Measurements from ENCODE around the gene DARS1.

DARS1 gene

DNA sequence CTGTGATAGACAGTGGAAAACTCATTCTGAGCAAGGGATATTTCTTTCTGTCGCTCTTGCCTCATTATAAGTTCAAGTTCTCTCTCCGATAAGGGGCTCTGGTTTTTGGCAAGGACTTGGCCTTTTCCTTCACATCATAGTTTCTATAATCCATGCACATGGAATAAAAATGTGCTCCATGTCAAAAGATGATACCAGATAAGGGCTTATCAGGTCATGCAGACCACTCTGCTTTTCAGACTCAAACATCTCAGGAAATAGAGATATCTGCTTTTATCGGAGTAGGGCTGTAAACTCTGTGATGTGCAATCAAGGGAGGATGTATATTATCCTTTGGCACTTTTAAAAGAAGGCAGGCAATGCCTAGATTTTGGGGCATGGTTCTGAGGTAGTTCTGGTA is 45.0 kb upstream of the DARS1 start:
- Mint-ChIP-seq H3K27me3 (ENCODE audit: low read depth) (peaks cover 4% of the 10 kb centered on the region), H3K36me3 (ENCODE audit: low read depth) (no peaks in the 10 kb centered on the region), H3K4me1 (peaks cover 62% of the 10 kb centered on the region), H3K27ac (peak overlapping the region; percentile 28 to 78 (median 50)), H3K4me3 (no peak overlapping the region), H3K9me3 (no peaks in the 10 kb centered on the region)
- TF ChIP-seq, protein P1, sequence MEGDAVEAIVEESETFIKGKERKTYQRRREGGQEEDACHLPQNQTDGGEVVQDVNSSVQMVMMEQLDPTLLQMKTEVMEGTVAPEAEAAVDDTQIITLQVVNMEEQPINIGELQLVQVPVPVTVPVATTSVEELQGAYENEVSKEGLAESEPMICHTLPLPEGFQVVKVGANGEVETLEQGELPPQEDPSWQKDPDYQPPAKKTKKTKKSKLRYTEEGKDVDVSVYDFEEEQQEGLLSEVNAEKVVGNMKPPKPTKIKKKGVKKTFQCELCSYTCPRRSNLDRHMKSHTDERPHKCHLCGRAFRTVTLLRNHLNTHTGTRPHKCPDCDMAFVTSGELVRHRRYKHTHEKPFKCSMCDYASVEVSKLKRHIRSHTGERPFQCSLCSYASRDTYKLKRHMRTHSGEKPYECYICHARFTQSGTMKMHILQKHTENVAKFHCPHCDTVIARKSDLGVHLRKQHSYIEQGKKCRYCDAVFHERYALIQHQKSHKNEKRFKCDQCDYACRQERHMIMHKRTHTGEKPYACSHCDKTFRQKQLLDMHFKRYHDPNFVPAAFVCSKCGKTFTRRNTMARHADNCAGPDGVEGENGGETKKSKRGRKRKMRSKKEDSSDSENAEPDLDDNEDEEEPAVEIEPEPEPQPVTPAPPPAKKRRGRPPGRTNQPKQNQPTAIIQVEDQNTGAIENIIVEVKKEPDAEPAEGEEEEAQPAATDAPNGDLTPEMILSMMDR (IDR thresholded peaks at IDR 0.05; ENCODE audit: unreplicated experiment in 3 of 3) = no peak

DNA sequence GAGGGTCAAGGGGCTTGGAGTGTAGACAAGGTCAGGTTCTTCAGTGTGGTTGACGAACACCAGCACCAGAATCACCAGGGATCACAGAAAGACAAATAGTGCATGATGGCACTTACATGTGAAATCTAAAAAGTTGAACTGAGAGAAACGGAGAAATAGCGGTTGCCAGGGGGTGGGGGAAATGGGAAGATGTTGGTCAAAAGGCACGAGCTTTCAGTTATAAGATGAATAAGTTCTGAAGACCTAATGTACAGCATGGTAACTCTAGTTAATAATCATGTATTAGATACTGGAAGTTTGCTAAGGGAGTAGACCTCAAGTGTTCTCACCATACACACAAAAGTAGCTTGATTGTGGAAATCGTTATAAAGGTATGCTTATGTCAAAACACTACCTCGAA is 43.7 kb upstream of the DARS1 start:
- no peak overlapping the region for H3K27ac Mint-ChIP-seq
- peaks cover 71% of the 10 kb centered on the region for H3K4me1 Mint-ChIP-seq
- TF ChIP-seq, protein P1 (IDR thresholded peaks at IDR 0.05; ENCODE audit: unreplicated experiment in 3 of 3) = no peak
- H3K4me3 Mint-ChIP-seq = no peak overlapping the region
- H3K36me3 Mint-ChIP-seq (ENCODE audit: low read depth) = no peaks in the 10 kb centered on the region
- H3K9me3 Mint-ChIP-seq = no peaks in the 10 kb centered on the region
- peaks cover 4% of the 10 kb centered on the region for H3K27me3 Mint-ChIP-seq (ENCODE audit: low read depth)

DNA sequence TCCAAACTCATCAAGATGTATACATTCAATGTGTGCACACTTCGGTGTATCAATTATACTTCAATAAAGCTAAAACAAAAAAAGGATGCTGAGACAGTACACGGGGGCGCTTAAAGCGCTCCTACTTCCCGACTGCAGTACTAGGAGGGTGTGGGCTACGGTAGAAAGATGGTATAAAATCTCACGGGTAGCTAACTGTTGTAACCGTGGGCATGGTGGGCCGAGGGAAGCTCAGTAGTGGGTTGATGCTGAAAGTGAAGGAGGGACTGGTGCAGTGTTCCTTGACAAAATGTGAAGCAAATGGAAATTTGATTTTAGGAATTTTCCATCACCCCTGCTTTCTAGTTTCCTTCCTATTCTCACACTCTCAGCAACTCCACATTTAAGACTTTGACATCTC is 42.6 kb upstream of the DARS1 start:
- TF ChIP-seq, protein P1 (IDR thresholded peaks at IDR 0.05; ENCODE audit: unreplicated experiment in 3 of 3) = no peak
- Mint-ChIP-seq H3K27me3 (ENCODE audit: low read depth) (peaks cover 4% of the 10 kb centered on the region), H3K9me3 (no peaks in the 10 kb centered on the region), H3K36me3 (ENCODE audit: low read depth) (no peaks in the 10 kb centered on the region), H3K4me1 (peaks cover 66% of the 10 kb centered on the region), H3K4me3 (no peak overlapping the region), H3K27ac (peak overlapping the region in 1 of 3 experiments; percentile 39)

DNA sequence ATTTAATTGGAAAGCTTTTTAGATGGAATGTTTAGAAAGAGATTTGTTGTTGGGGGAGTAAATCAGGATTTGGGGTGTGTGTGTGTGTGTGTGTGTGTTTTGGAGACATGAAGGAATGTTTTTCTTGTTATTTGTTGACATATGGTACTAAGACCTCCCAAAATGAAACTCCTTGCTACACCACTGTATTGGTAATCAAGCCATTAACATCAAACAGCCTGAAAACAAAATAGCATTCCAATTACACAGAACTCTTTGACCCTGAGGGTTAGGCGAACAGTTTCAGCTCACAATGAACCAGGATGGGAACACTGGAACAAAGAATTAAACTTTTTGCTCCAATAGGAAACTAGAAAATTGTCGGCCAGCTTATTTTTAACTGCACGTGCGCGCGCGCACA is 41.7 kb upstream of the DARS1 start:
- Mint-ChIP-seq H3K36me3 (ENCODE audit: low read depth) (no peaks in the 10 kb centered on the region), H3K4me1 (peaks cover 57% of the 10 kb centered on the region), H3K4me3 (peak overlapping the region in 2 of 3 experiments; percentile 4 to 35), H3K9me3 (no peaks in the 10 kb centered on the region), H3K27ac (peak overlapping the region; percentile 36 to 81 (median 39)), H3K27me3 (ENCODE audit: low read depth) (peaks cover 4% of the 10 kb centered on the region)
- TF ChIP-seq, protein P1 (IDR thresholded peaks at IDR 0.05; ENCODE audit: unreplicated experiment in 3 of 3) = no peak

DNA sequence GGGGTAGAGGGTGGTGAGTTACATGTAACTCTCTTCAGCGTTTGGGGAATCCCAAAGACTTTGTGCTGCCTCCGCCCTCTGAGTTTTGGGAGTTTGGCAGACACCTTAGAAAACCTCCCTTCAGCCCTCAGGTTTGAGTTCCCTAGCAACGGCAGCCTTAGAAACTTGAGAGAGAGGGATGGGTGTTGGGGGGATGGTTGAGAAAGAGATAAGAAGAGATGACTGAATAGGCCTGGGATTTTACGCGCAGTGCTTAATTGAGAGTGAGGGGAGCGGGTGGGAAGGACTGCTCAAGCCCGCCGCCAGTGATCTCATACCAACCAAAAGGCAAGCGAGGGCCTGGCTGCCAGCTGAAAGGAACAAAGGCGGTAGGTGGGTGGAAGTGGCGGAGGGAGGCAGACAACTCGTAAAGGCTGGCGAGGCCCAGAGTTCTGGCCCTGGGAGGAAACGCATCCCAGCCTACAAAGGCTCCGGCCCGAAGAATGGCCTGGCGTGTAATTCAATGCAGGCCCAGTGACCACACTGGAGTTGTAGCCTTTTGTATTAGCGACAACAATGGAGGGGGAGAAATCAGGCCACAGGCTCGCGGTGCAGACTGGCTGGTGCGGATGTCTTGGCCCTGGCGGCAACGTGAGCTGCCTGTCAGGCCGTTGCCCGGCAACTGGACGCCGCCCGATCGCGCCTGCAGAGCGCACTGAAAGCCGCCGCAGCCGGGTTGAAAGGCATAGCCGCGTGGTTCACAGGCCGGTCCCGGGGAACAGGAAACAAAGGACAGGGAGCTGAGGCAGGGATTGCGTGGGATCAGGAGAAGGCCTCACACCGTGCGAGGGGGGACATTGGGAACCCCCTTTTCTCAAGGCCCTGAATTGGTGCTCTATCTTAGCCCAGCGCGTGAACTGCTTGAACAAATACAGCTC is 39.9 kb upstream of the DARS1 start:
- TF ChIP-seq, protein P1 (IDR thresholded peaks at IDR 0.05; ENCODE audit: unreplicated experiment in 3 of 3) = no peak
- H3K9me3 Mint-ChIP-seq = no peaks in the 10 kb centered on the region
- peaks cover 4% of the 10 kb centered on the region for H3K27me3 Mint-ChIP-seq (ENCODE audit: low read depth)
- H3K4me3 Mint-ChIP-seq = peak overlapping the region; percentile 66 to 73 (median 73)
- H3K4me1 Mint-ChIP-seq = peaks cover 39% of the 10 kb centered on the region
- no peaks in the 10 kb centered on the region for H3K36me3 Mint-ChIP-seq (ENCODE audit: low read depth)
- peak overlapping the region; percentile 92 to 98 (median 98) for H3K27ac Mint-ChIP-seq

All from nephron (organoid).